ENCODE measurements around the gene CABP4.

Gene CABP4

GRCh38 chr11:67496113-67496512 is 41.0 kb downstream of the CABP4 start:
- no peak for DNase-seq (ENCODE audit: low read depth in 1 of 2, low spot score in 1 of 2)
- TF ChIP-seq SPI1 (IDR thresholded peaks at IDR 0.05; ENCODE audit: borderline replicate concordance, low read depth): no peak
- no peak for TF ChIP-seq GABPA (IDR thresholded peaks at IDR 0.05; ENCODE audit: low read depth)
- no peak for TF ChIP-seq REST (IDR thresholded peaks at IDR 0.05; ENCODE audit: insufficient replicate concordance, low read depth)
- no peak for TF ChIP-seq POLR2AphosphoS5 (IDR thresholded peaks at IDR 0.05; ENCODE audit: low read depth)
- TF ChIP-seq CTCF (IDR thresholded peaks at IDR 0.05; ENCODE audit: insufficient read depth, low read length): no peak
- Histone ChIP-seq H3K4me3 (replicated peaks; ENCODE audit: insufficient read depth, low read length) (no peak overlapping the region), H3K27ac (replicated peaks) (no peak overlapping the region), H3K27me3 (ENCODE audit: insufficient read depth, poor library complexity, severe bottlenecking) (no peaks in the 10 kb centered on the region)

GRCh38 chr11:67497656-67498291 is 42.6 kb downstream of the CABP4 start:
- DNase-seq (ENCODE audit: low read depth in 1 of 2, low spot score in 1 of 2): no peak
- TF ChIP-seq REST (IDR thresholded peaks at IDR 0.05; ENCODE audit: insufficient replicate concordance, low read depth) (no peak), POLR2AphosphoS5 (IDR thresholded peaks at IDR 0.05; ENCODE audit: low read depth) (no peak), CTCF (IDR thresholded peaks at IDR 0.05; ENCODE audit: insufficient read depth, low read length) (no peak), SPI1 (IDR thresholded peaks at IDR 0.05; ENCODE audit: borderline replicate concordance, low read depth) (no peak), GABPA (IDR thresholded peaks at IDR 0.05; ENCODE audit: low read depth) (no peak)
- no peaks in the 10 kb centered on the region for H3K27me3 ChIP-seq (ENCODE audit: insufficient read depth, poor library complexity, severe bottlenecking)

GRCh38 chr11:67498544-67498972 is 43.4 kb downstream of the CABP4 start:
- DNase-seq (ENCODE audit: low read depth in 1 of 2, low spot score in 1 of 2): no peak
- Histone ChIP-seq H3K4me3 (replicated peaks; ENCODE audit: insufficient read depth, low read length) (no peak overlapping the region), H3K27me3 (ENCODE audit: insufficient read depth, poor library complexity, severe bottlenecking) (no peaks in the 10 kb centered on the region), H3K27ac (replicated peaks) (no peak overlapping the region)
- TF ChIP-seq REST (IDR thresholded peaks at IDR 0.05; ENCODE audit: insufficient replicate concordance, low read depth): no peak
- no peak for TF ChIP-seq POLR2AphosphoS5 (IDR thresholded peaks at IDR 0.05; ENCODE audit: low read depth)
- no peak for TF ChIP-seq GABPA (IDR thresholded peaks at IDR 0.05; ENCODE audit: low read depth)
- no peak for TF ChIP-seq CTCF (IDR thresholded peaks at IDR 0.05; ENCODE audit: insufficient read depth, low read length)
- TF ChIP-seq SPI1 (IDR thresholded peaks at IDR 0.05; ENCODE audit: borderline replicate concordance, low read depth): no peak

More at GRCh38 chr11:67497656-67498291, 42.6 kb downstream of the CABP4 start:
- Histone ChIP-seq H3K4me3 (replicated peaks; ENCODE audit: insufficient read depth, low read length) (no peak overlapping the region), H3K27ac (replicated peaks) (no peak overlapping the region)

Data from HL-60 (cell line).